T-cell (primary cell): ENCODE data around the gene CTDSPL. TPM values are rescaled to one million over a fixed set of nuclear protein-coding genes. Genes with fewer than 3 reads are reported as not detected.

Source experiments
- ATAC-seq, 4 experiments: fragments of 200-7000 bp in 3 of 4; fragments of 150-1000 bp in 1 of 4; cut with Tn5 transposase; replicated peaks in 1 of 4; 1 replicate in 3 of 4; 2 replicates in 1 of 4; pipeline ENCODE4 v1.10.0; 2021; ENCODE audit warnings: moderate library complexity in 3 of 4, mild to moderate bottlenecking in 2 of 4, moderate number of reproducible peaks in 1 of 4
- CTCF ChIA-PET, 2 donors: fragments of 300-600 bp; sonication (Branson Sonifier 250); formaldehyde crosslinking; loops; one replicate each; lab custom pipeline; 2022; ENCODE audit warnings: antibody characterized with exemption in 2 of 2; lab: Charles Lee
- POLR2A ChIA-PET, 2 donors: fragments of 300-600 bp; sonication (Branson Sonifier 250); formaldehyde crosslinking; loops; one replicate each; lab custom pipeline; 2022; ENCODE audit warnings: antibody characterized with exemption in 2 of 2; lab: Charles Lee
- DNase-seq, 35 experiments: peaks; one replicate each; pipeline versions ENCODE4 v3.0.0 to v3.0.0-alpha.2; 2013 to 2023
- H3K27ac ChIP-seq: one replicate; pipeline ENCODE4 v1.5.1; 2013; ENCODE audit warnings: low read length
- H3K27me3 ChIP-seq, 2 experiments: replicated peaks in 1 of 2; 1 replicate in 1 of 2; 2 replicates in 1 of 2; pipeline versions ENCODE4 v1.6.1 to v1.7.0; 2013; ENCODE audit warnings: low read length in 1 of 2, mixed read lengths in 1 of 2; ENCODE audit not compliant: control insufficient read depth in 2 of 2, insufficient read depth in 2 of 2; ENCODE audit errors: extremely low read depth in 1 of 2
- H3K36me3 ChIP-seq, 2 donors: 1 replicate in 1 of 2; 2 replicates in 1 of 2; pipeline versions ENCODE4 v1.6.1 to v1.7.0; 2013; ENCODE audit warnings: low read length in 1 of 2; ENCODE audit not compliant: control insufficient read depth in 2 of 2, insufficient read depth in 1 of 2; ENCODE audit errors: extremely low read depth in 1 of 2
- H3K4me1 ChIP-seq, 2 experiments: 1 replicate in 1 of 2; 2 replicates in 1 of 2; pipeline versions ENCODE4 v1.6.1 to v1.7.0; 2013; ENCODE audit warnings: low read length in 2 of 2, mixed read lengths in 1 of 2; ENCODE audit not compliant: insufficient read depth in 2 of 2, control insufficient read depth in 1 of 2; ENCODE audit errors: extremely low read depth in 1 of 2
- H3K4me3 ChIP-seq, 2 donors: 1 replicate in 1 of 2; 2 replicates in 1 of 2; pipeline versions ENCODE4 v1.5.1 to v1.7.0; 2013; ENCODE audit warnings: mild to moderate bottlenecking in 2 of 2, low read length in 1 of 2, moderate library complexity in 1 of 2; ENCODE audit not compliant: control insufficient read depth in 1 of 2; ENCODE audit errors: extremely low read depth in 1 of 2
- H3K9me3 ChIP-seq: 2 replicates; pipeline ENCODE4 v1.7.0; 2013
- H3K27ac Mint-ChIP-seq, 2 donors: one replicate each; pipeline ENCODE4 v1.8.0; 2020 to 2021; ENCODE audit warnings: mild to moderate bottlenecking in 2 of 2, mixed read lengths in 2 of 2
- H3K27me3 Mint-ChIP-seq, 2 donors: one replicate each; pipeline ENCODE4 v1.8.0; 2021 to 2022; ENCODE audit warnings: mixed read lengths in 2 of 2
- H3K36me3 Mint-ChIP-seq: one replicate; pipeline ENCODE4 v1.8.0; 2021; ENCODE audit warnings: mixed read lengths
- H3K4me1 Mint-ChIP-seq, 3 donors: one replicate each; pipeline ENCODE4 v1.8.0; 2020 to 2022; ENCODE audit warnings: mixed read lengths in 3 of 3, mild to moderate bottlenecking in 1 of 3
- H3K4me3 Mint-ChIP-seq, 3 donors: one replicate each; pipeline ENCODE4 v1.8.0; 2020 to 2022; ENCODE audit warnings: mild to moderate bottlenecking in 3 of 3, mixed read lengths in 3 of 3, moderate library complexity in 3 of 3
- H3K9me3 Mint-ChIP-seq, 3 donors: one replicate each; pipeline ENCODE4 v1.8.0; 2020 to 2022; ENCODE audit warnings: mixed read lengths in 3 of 3
- WGBS: methylation state at CpG from one replicate; pipeline ENCODE4 v1.1.5; 2013; ENCODE audit warnings: missing lambda C conversion rate; ENCODE audit not compliant: insufficient coverage; 5-methylcytosine and 5-hydroxymethylcytosine counted together
- total RNA-seq, 35 experiments: library from RNA in 6 of 35; stranded (reverse) in 6 of 35; fragments of 120-200 nt in 1 of 35; gene quantifications; one replicate each; pipeline versions ENCODE4 v1.2.1 to v1.2.4 and lab custom pipeline; 2013 to 2026

The CTDSPL gene
- total RNA-seq, 5 donors from 2014 or later (not counting 1 experiment from before 2014, with no cell fraction given): 0.54 to 2.5 (median 2.0) TPM

- Histone ChIP-seq H3K4me3 (no peak overlapping the region), H3K36me3 (no peaks in the 10 kb centered on the region), H3K9me3 (no peaks in the 10 kb centered on the region), H3K27me3 (peaks cover 0 to 6% of the 10 kb centered on the region in 2 experiments), H3K4me1 (no peaks in the 10 kb centered on the region), H3K27ac (no peak overlapping the region)
- Mint-ChIP-seq H3K4me3 (no peak overlapping the region), H3K36me3 (no peaks in the 10 kb centered on the region), H3K27ac (no peak overlapping the region), H3K27me3 (peaks cover 3 to 8% of the 10 kb centered on the region in 2 donors), H3K4me1 (no peaks in the 10 kb centered on the region), H3K9me3 (no peaks in the 10 kb centered on the region)
- CTCF ChIA-PET: no interaction called here
- POLR2A ChIA-PET: no interaction called here
- DNase-seq: no peak
- WGBS: no CpG with 5 or more reads among the region's 3 CpGs
- ATAC-seq: no peak
These were observed 42.1 kb upstream of the CTDSPL start for GRCh38 chr3:37819591-37819990.

- ATAC-seq (no peak), DNase-seq (no peak)
- Histone ChIP-seq H3K36me3 (no peaks in the 10 kb centered on the region), H3K4me3 (no peak overlapping the region), H3K4me1 (no peaks in the 10 kb centered on the region), H3K9me3 (no peaks in the 10 kb centered on the region), H3K27me3 (peaks cover 0 to 6% of the 10 kb centered on the region in 2 experiments), H3K27ac (no peak overlapping the region)
- no peaks in the 10 kb centered on the region for H3K9me3 Mint-ChIP-seq
- 55% methylated on average over 2 of the region's 3 CpGs for WGBS
- no peak overlapping the region for H3K4me3 Mint-ChIP-seq
- H3K36me3 Mint-ChIP-seq: no peaks in the 10 kb centered on the region
- POLR2A ChIA-PET: no interaction called here
- CTCF ChIA-PET: no interaction called here
- H3K27ac Mint-ChIP-seq: no peak overlapping the region
- peaks cover 3 to 6% of the 10 kb centered on the region in 2 donors for H3K27me3 Mint-ChIP-seq
- no peaks in the 10 kb centered on the region for H3K4me1 Mint-ChIP-seq
These were observed 41.4 kb upstream of the CTDSPL start for GRCh38 chr3:37820286-37820685.

GRCh38 chr3:37823189-37823588 lies 38.5 kb upstream of the CTDSPL start:
- Histone ChIP-seq H3K9me3 (no peaks in the 10 kb centered on the region), H3K27me3 (peaks cover 0 to 6% of the 10 kb centered on the region in 2 experiments), H3K4me1 (peaks cover 0 to 3% of the 10 kb centered on the region in 2 experiments), H3K4me3 (no peak overlapping the region), H3K36me3 (no peaks in the 10 kb centered on the region), H3K27ac (no peak overlapping the region)
- WGBS: no CpG with 5 or more reads among the region's 4 CpGs
- Mint-ChIP-seq H3K27ac (no peak overlapping the region), H3K27me3 (peaks cover 3 to 8% of the 10 kb centered on the region in 2 donors), H3K9me3 (no peaks in the 10 kb centered on the region), H3K36me3 (no peaks in the 10 kb centered on the region), H3K4me3 (no peak overlapping the region), H3K4me1 (no peaks in the 10 kb centered on the region)
- ChIA-PET CTCF (no interaction called here), POLR2A (no interaction called here)
- DNase-seq (no peak), ATAC-seq (no peak)

- no peaks in the 10 kb centered on the region for H3K9me3 ChIP-seq
- H3K27me3 Mint-ChIP-seq: peaks cover 3 to 11% of the 10 kb centered on the region in 2 donors
- peaks cover 0 to 3% of the 10 kb centered on the region in 2 experiments for H3K4me1 ChIP-seq
- no peaks in the 10 kb centered on the region for H3K36me3 ChIP-seq
- H3K9me3 Mint-ChIP-seq: no peaks in the 10 kb centered on the region
- ATAC-seq (no peak), DNase-seq (no peak)
- CTCF ChIA-PET: no interaction called here
- peaks cover 0 to 6% of the 10 kb centered on the region in 2 experiments for H3K27me3 ChIP-seq
- POLR2A ChIA-PET: no interaction called here
- no peaks in the 10 kb centered on the region for H3K4me1 Mint-ChIP-seq
- H3K4me3 ChIP-seq: no peak overlapping the region
- H3K4me3 Mint-ChIP-seq: no peak overlapping the region
- H3K27ac Mint-ChIP-seq: no peak overlapping the region
- H3K36me3 Mint-ChIP-seq: no peaks in the 10 kb centered on the region
- 80% methylated on average over 1 of the region's 9 CpGs for WGBS
- H3K27ac ChIP-seq: no peak overlapping the region
These were observed 37.4 kb upstream of the CTDSPL start for GRCh38 chr3:37824090-37824953.

GRCh38 chr3:37824954-37825328 lies 36.7 kb upstream of the CTDSPL start:
- Histone ChIP-seq H3K27ac (no peak overlapping the region), H3K4me3 (no peak overlapping the region), H3K27me3 (peaks cover 0 to 6% of the 10 kb centered on the region in 2 experiments), H3K9me3 (no peaks in the 10 kb centered on the region), H3K36me3 (no peaks in the 10 kb centered on the region), H3K4me1 (peaks cover 0 to 3% of the 10 kb centered on the region in 2 experiments)
- DNase-seq: no peak
- H3K27me3 Mint-ChIP-seq: peaks cover 3 to 11% of the 10 kb centered on the region in 2 donors
- ChIA-PET CTCF (no interaction called here), POLR2A (no interaction called here)
- no peak overlapping the region for H3K4me3 Mint-ChIP-seq
- no peaks in the 10 kb centered on the region for H3K4me1 Mint-ChIP-seq
- no peak overlapping the region for H3K27ac Mint-ChIP-seq
- no peaks in the 10 kb centered on the region for H3K36me3 Mint-ChIP-seq
- H3K9me3 Mint-ChIP-seq: no peaks in the 10 kb centered on the region
- no CpG with 5 or more reads among the region's 1 CpG for WGBS
- no peak for ATAC-seq

- ATAC-seq (no peak), DNase-seq (no peak)
- no peak overlapping the region for H3K4me3 ChIP-seq
- H3K4me3 Mint-ChIP-seq: no peak overlapping the region
- no peaks in the 10 kb centered on the region for H3K9me3 ChIP-seq
- no peak overlapping the region for H3K27ac ChIP-seq
- H3K27ac Mint-ChIP-seq: no peak overlapping the region
- H3K27me3 ChIP-seq: peaks cover 0 to 6% of the 10 kb centered on the region in 2 experiments
- H3K36me3 ChIP-seq: no peaks in the 10 kb centered on the region
- CTCF ChIA-PET: interaction anchor here in 1 of 2 donors (0.6 kb wide), 1 partner anchor 11 kb away, joined by 3 read pairs; no protein-coding TSS in a partner anchor
- H3K36me3 Mint-ChIP-seq: no peaks in the 10 kb centered on the region
- POLR2A ChIA-PET: no interaction called here
- H3K27me3 Mint-ChIP-seq: peaks cover 2 to 11% of the 10 kb centered on the region in 2 donors
- no peaks in the 10 kb centered on the region for H3K9me3 Mint-ChIP-seq
- whole genome bisulfite sequencing: no CpG with 5 or more reads among the region's 3 CpGs
- no peaks in the 10 kb centered on the region for H3K4me1 Mint-ChIP-seq
- H3K4me1 ChIP-seq: peaks cover 0 to 3% of the 10 kb centered on the region in 2 experiments
These were observed 35.8 kb upstream of the CTDSPL start for GRCh38 chr3:37825744-37826400.
